ENCODE data around the gene TRAPPC2B. TPM values are rescaled to one million over a fixed set of nuclear protein-coding genes. Genes with fewer than 3 reads are reported as not detected.
A peak's percentile ranks its signal among the peaks of the same experiment; 100 is the strongest.

Gene TRAPPC2B
- total RNA-seq, 1 donor from 2014 or later, result 15.7 TPM

GRCh38 chr19:57320180-57321084, 42.9 kb upstream of the TRAPPC2B start, which contains the start of gene ZNF543:
TSS of gene ZNF543 (plus strand) at chr19:57320472. CDS start at chr19:57320854, 382 bp downstream.
- Mint-ChIP-seq H3K9me3 (ENCODE audit: unreplicated experiment) (peaks cover 7% of the 10 kb centered on the region), H3K36me3 (ENCODE audit: unreplicated experiment) (no peaks in the 10 kb centered on the region), H3K27me3 (ENCODE audit: unreplicated experiment) (peaks cover 6% of the 10 kb centered on the region), H3K4me1 (ENCODE audit: low read depth, unreplicated experiment) (peaks cover 5% of the 10 kb centered on the region), H3K4me3 (ENCODE audit: unreplicated experiment) (peak within 1 kb of the TSS; percentile 99), H3K27ac (ENCODE audit: unreplicated experiment) (peak within 1 kb of the TSS; percentile 96)
- DNase-seq, result peak; percentile 98
- TF ChIP-seq, protein P1, sequence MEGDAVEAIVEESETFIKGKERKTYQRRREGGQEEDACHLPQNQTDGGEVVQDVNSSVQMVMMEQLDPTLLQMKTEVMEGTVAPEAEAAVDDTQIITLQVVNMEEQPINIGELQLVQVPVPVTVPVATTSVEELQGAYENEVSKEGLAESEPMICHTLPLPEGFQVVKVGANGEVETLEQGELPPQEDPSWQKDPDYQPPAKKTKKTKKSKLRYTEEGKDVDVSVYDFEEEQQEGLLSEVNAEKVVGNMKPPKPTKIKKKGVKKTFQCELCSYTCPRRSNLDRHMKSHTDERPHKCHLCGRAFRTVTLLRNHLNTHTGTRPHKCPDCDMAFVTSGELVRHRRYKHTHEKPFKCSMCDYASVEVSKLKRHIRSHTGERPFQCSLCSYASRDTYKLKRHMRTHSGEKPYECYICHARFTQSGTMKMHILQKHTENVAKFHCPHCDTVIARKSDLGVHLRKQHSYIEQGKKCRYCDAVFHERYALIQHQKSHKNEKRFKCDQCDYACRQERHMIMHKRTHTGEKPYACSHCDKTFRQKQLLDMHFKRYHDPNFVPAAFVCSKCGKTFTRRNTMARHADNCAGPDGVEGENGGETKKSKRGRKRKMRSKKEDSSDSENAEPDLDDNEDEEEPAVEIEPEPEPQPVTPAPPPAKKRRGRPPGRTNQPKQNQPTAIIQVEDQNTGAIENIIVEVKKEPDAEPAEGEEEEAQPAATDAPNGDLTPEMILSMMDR (IDR thresholded peaks at IDR 0.05; ENCODE audit: partially characterized antibody, unreplicated experiment), result no peak

GRCh38 chr19:57321116-57321515, 42.2 kb upstream of the TRAPPC2B start:
- H3K27me3 Mint-ChIP-seq (ENCODE audit: unreplicated experiment), result peaks cover 4% of the 10 kb centered on the region
- H3K4me3 Mint-ChIP-seq (ENCODE audit: unreplicated experiment), result peak overlapping the region; percentile 99
- TF ChIP-seq, protein P1 (IDR thresholded peaks at IDR 0.05; ENCODE audit: partially characterized antibody, unreplicated experiment), result no peak
- DNase-seq, result no peak
- H3K27ac Mint-ChIP-seq (ENCODE audit: unreplicated experiment), result peak overlapping the region; percentile 96
- H3K9me3 Mint-ChIP-seq (ENCODE audit: unreplicated experiment), result peaks cover 7% of the 10 kb centered on the region
- no peaks in the 10 kb centered on the region for H3K36me3 Mint-ChIP-seq (ENCODE audit: unreplicated experiment)
- H3K4me1 Mint-ChIP-seq (ENCODE audit: low read depth, unreplicated experiment), result peaks cover 5% of the 10 kb centered on the region

GRCh38 chr19:57321751-57322150, 41.6 kb upstream of the TRAPPC2B start:
- TF ChIP-seq, protein P1 (IDR thresholded peaks at IDR 0.05; ENCODE audit: partially characterized antibody, unreplicated experiment), result no peak
- Mint-ChIP-seq H3K4me3 (ENCODE audit: unreplicated experiment) (peak overlapping the region; percentile 99), H3K27ac (ENCODE audit: unreplicated experiment) (peak overlapping the region; percentile 22), H3K9me3 (ENCODE audit: unreplicated experiment) (peaks cover 7% of the 10 kb centered on the region), H3K36me3 (ENCODE audit: unreplicated experiment) (no peaks in the 10 kb centered on the region), H3K4me1 (ENCODE audit: low read depth, unreplicated experiment) (peaks cover 5% of the 10 kb centered on the region), H3K27me3 (ENCODE audit: unreplicated experiment) (peaks cover 2% of the 10 kb centered on the region)
- no peak for DNase-seq

DNA sequence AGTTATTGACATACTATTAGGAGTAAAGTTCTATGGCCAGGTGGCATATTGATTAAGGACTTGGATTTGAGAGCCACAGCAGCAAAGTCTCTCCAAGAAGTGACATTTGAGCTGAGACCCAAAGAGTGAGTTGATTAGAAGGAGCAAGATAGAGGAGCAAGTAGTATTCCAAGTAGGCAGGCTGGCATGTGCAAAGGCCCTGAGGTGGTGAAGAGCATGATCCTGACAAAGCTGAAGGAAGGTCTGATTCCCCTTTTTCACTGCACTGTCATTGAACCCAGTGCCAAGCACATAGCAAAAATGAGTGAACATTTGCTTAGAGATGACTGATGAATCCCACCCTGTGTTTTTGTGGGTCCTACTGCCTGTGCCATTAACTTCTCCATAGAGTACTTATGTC, 38.4 kb upstream of the TRAPPC2B start:
- H3K9me3 Mint-ChIP-seq (ENCODE audit: unreplicated experiment), result peaks cover 7% of the 10 kb centered on the region
- DNase-seq, result no peak
- TF ChIP-seq, protein P1 (IDR thresholded peaks at IDR 0.05; ENCODE audit: partially characterized antibody, unreplicated experiment), result no peak
- H3K36me3 Mint-ChIP-seq (ENCODE audit: unreplicated experiment), result peaks cover 7% of the 10 kb centered on the region
- H3K4me3 Mint-ChIP-seq (ENCODE audit: unreplicated experiment), result no peak overlapping the region
- no peaks in the 10 kb centered on the region for H3K27me3 Mint-ChIP-seq (ENCODE audit: unreplicated experiment)
- no peak overlapping the region for H3K27ac Mint-ChIP-seq (ENCODE audit: unreplicated experiment)
- peaks cover 5% of the 10 kb centered on the region for H3K4me1 Mint-ChIP-seq (ENCODE audit: low read depth, unreplicated experiment)

DNA sequence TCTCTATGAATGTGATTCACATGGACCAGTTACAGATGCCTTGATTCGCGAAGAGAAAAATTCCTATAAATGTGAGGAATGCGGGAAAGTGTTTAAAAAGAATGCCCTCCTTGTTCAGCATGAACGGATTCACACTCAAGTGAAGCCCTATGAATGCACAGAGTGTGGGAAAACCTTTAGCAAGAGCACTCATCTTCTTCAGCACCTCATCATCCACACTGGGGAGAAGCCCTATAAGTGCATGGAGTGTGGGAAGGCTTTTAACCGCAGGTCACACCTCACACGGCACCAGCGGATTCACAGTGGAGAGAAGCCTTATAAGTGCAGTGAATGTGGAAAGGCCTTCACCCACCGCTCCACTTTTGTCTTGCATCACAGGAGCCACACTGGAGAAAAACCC, 35.4 kb upstream of the TRAPPC2B start:
- no peak overlapping the region for H3K27ac Mint-ChIP-seq (ENCODE audit: unreplicated experiment)
- no peaks in the 10 kb centered on the region for H3K4me1 Mint-ChIP-seq (ENCODE audit: low read depth, unreplicated experiment)
- H3K36me3 Mint-ChIP-seq (ENCODE audit: unreplicated experiment), result peaks cover 7% of the 10 kb centered on the region
- TF ChIP-seq, protein P1 (IDR thresholded peaks at IDR 0.05; ENCODE audit: partially characterized antibody, unreplicated experiment), result no peak
- peaks cover 1% of the 10 kb centered on the region for H3K27me3 Mint-ChIP-seq (ENCODE audit: unreplicated experiment)
- no peak for DNase-seq
- H3K9me3 Mint-ChIP-seq (ENCODE audit: unreplicated experiment), result no peaks in the 10 kb centered on the region
- no peak overlapping the region for H3K4me3 Mint-ChIP-seq (ENCODE audit: unreplicated experiment)
